ENCODE measurements around the gene ZNF281.
"Not testable (repeated sequence)": the region's sequence is repeated elsewhere in the genome, so short reads cannot be mapped to it uniquely, and the experiment has no call there.

Gene ZNF281

GRCh38 chr1:200422211-200422610 is 12.4 kb upstream of the ZNF281 start:
- Histone ChIP-seq H3K9ac (ENCODE audit: insufficient read length) (no peak overlapping the region), H3K36me3 (ENCODE audit: insufficient read depth, low read length) (no peaks in the 10 kb centered on the region), H3K9me3 (ENCODE audit: low read depth, low read length) (no peaks in the 10 kb centered on the region), H3K27ac (no peak overlapping the region), H3K4me3 (no peak overlapping the region)
- TF ChIP-seq FOXP2 (optimal IDR thresholded peaks at IDR 0.05; ENCODE audit: control extremely low read depth, extremely low read length, insufficient read depth) (no peak), POLR2AphosphoS5 (IDR thresholded peaks at IDR 0.05; ENCODE audit: borderline replicate concordance, low read depth, low read length) (no peak), EZH2 (IDR thresholded peaks at IDR 0.05) (no peak)
- no peak for DNase-seq (ENCODE audit: low read depth, low spot score)

- Histone ChIP-seq H3K9ac (ENCODE audit: insufficient read length) (peak overlapping the region; percentile 67), H3K36me3 (ENCODE audit: insufficient read depth, low read length) (no peaks in the 10 kb centered on the region), H3K4me3 (peak overlapping the region; percentile 42), H3K27ac (peak overlapping the region; percentile 95), H3K9me3 (ENCODE audit: low read depth, low read length) (no peaks in the 10 kb centered on the region; the same call in 1 of the 2 replicates)
- DNase-seq (ENCODE audit: low read depth, low spot score), result peak; percentile 77
- TF ChIP-seq EZH2 (IDR thresholded peaks at IDR 0.05), result no peak
- no peak for TF ChIP-seq POLR2AphosphoS5 (IDR thresholded peaks at IDR 0.05; ENCODE audit: borderline replicate concordance, low read depth, low read length)
- no peak for TF ChIP-seq FOXP2 (optimal IDR thresholded peaks at IDR 0.05; ENCODE audit: control extremely low read depth, extremely low read length, insufficient read depth)
Measured at GRCh38 chr1:200415789-200416593, 6.2 kb upstream of the ZNF281 start.

- Histone ChIP-seq H3K36me3 (ENCODE audit: insufficient read depth, low read length) (no peaks in the 10 kb centered on the region), H3K4me3 (peak overlapping the region; percentile 42), H3K27ac (peak overlapping the region; percentile 95), H3K9ac (ENCODE audit: insufficient read length) (peak overlapping the region; percentile 67), H3K9me3 (ENCODE audit: low read depth, low read length) (no peaks in the 10 kb centered on the region; the same call in 1 of the 2 replicates)
- no peak for TF ChIP-seq EZH2 (IDR thresholded peaks at IDR 0.05)
- TF ChIP-seq POLR2AphosphoS5 (IDR thresholded peaks at IDR 0.05; ENCODE audit: borderline replicate concordance, low read depth, low read length), result no peak
- no peak for DNase-seq (ENCODE audit: low read depth, low spot score)
Measured at GRCh38 chr1:200415227-200415626, 5.4 kb upstream of the ZNF281 start.

- Histone ChIP-seq H3K9ac (ENCODE audit: insufficient read length) (no peak overlapping the region), H3K36me3 (ENCODE audit: insufficient read depth, low read length) (no peaks in the 10 kb centered on the region), H3K27ac (no peak overlapping the region), H3K4me3 (no peak overlapping the region), H3K9me3 (ENCODE audit: low read depth, low read length) (no peaks in the 10 kb centered on the region; the same call in 1 of the 2 replicates)
- TF ChIP-seq EZH2 (IDR thresholded peaks at IDR 0.05) (no peak), POLR2AphosphoS5 (IDR thresholded peaks at IDR 0.05; ENCODE audit: borderline replicate concordance, low read depth, low read length) (no peak), FOXP2 (optimal IDR thresholded peaks at IDR 0.05; ENCODE audit: control extremely low read depth, extremely low read length, insufficient read depth) (no peak)
- no peak for DNase-seq (ENCODE audit: low read depth, low spot score)
Measured at GRCh38 chr1:200414657-200415056, 4.8 kb upstream of the ZNF281 start.

- DNase-seq (ENCODE audit: low read depth, low spot score); H3K4me3 ChIP-seq; H3K36me3 ChIP-seq (ENCODE audit: insufficient read depth, low read length); H3K9ac ChIP-seq (ENCODE audit: insufficient read length); H3K9me3 ChIP-seq (ENCODE audit: low read depth, low read length); H3K27ac ChIP-seq: not testable (repeated sequence)
Measured at GRCh38 chr1:200413766-200414165, 3.9 kb upstream of the ZNF281 start.

- no peaks in the 10 kb centered on the region for H3K9me3 ChIP-seq (ENCODE audit: low read depth, low read length)
- TF ChIP-seq POLR2AphosphoS5 (IDR thresholded peaks at IDR 0.05; ENCODE audit: borderline replicate concordance, low read depth, low read length) (no peak), EZH2 (IDR thresholded peaks at IDR 0.05) (no peak), FOXP2 (optimal IDR thresholded peaks at IDR 0.05; ENCODE audit: control extremely low read depth, extremely low read length, insufficient read depth) (no peak)
- no peak for DNase-seq (ENCODE audit: low read depth, low spot score)
- peak overlapping the region; percentile 95 for H3K4me3 ChIP-seq
- H3K27ac ChIP-seq, result peak overlapping the region; percentile 79
- H3K9ac ChIP-seq (ENCODE audit: insufficient read length), result no peak overlapping the region
- peaks cover 25% of the 10 kb centered on the region for H3K36me3 ChIP-seq (ENCODE audit: insufficient read depth, low read length)
Measured at GRCh38 chr1:200411406-200412257, 1.8 kb upstream of the ZNF281 start.

- Histone ChIP-seq H3K4me3 (peak overlapping the region; percentile 95), H3K27ac (peak overlapping the region; percentile 79), H3K36me3 (ENCODE audit: insufficient read depth, low read length) (peaks cover 36% of the 10 kb centered on the region), H3K9ac (ENCODE audit: insufficient read length) (peak overlapping the region; percentile 53), H3K9me3 (ENCODE audit: low read depth, low read length) (no peaks in the 10 kb centered on the region)
- DNase-seq (ENCODE audit: low read depth, low spot score), result no peak
- TF ChIP-seq POLR2AphosphoS5 (IDR thresholded peaks at IDR 0.05; ENCODE audit: borderline replicate concordance, low read depth, low read length) (no peak), FOXP2 (optimal IDR thresholded peaks at IDR 0.05; ENCODE audit: control extremely low read depth, extremely low read length, insufficient read depth) (no peak), EZH2 (IDR thresholded peaks at IDR 0.05) (no peak)
Measured at GRCh38 chr1:200410566-200410878, 686 bp upstream of the ZNF281 start.

GRCh38 chr1:200409203-200409760 is 554 bp downstream of the ZNF281 start:
- TF ChIP-seq EZH2 (IDR thresholded peaks at IDR 0.05) (no peak), POLR2AphosphoS5 (IDR thresholded peaks at IDR 0.05; ENCODE audit: borderline replicate concordance, low read depth, low read length) (no peak), FOXP2 (optimal IDR thresholded peaks at IDR 0.05; ENCODE audit: control extremely low read depth, extremely low read length, insufficient read depth) (no peak)
- Histone ChIP-seq H3K4me3 (peak overlapping the region; percentile 95), H3K9me3 (ENCODE audit: low read depth, low read length) (no peaks in the 10 kb centered on the region), H3K27ac (peak overlapping the region; percentile 58; the same call in 1 of the 2 replicates), H3K36me3 (ENCODE audit: insufficient read depth, low read length) (peaks cover 48% of the 10 kb centered on the region), H3K9ac (ENCODE audit: insufficient read length) (peak overlapping the region; percentile 92)
- DNase-seq (ENCODE audit: low read depth, low spot score), result no peak
